Kidney capillary endothelial cell (primary cell): ENCODE measurements around the gene PANK4.

Experiments
- DNase-seq: peaks from one replicate; pipeline ENCODE4 v3.0.0-alpha.2; 2018; ENCODE audit warnings: low spot score

Gene PANK4

GRCh38 chr1:2528966-2529783 is 2.8 kb upstream of the PANK4 start:
- peak; percentile 27 for DNase-seq

- no peak for DNase-seq
Measured at GRCh38 chr1:2528611-2528965, 2.2 kb upstream of the PANK4 start.

GRCh38 chr1:2528016-2528415 is 1.6 kb upstream of the PANK4 start:
- no peak for DNase-seq

- DNase-seq: no peak
Measured at GRCh38 chr1:2527556-2527860, 1.1 kb upstream of the PANK4 start.

GRCh38 chr1:2526824-2527555 is 594 bp upstream of the PANK4 start:
- DNase-seq: no peak

GRCh38 chr1:2525572-2525919 is 850 bp downstream of the PANK4 start:
- DNase-seq: no peak

- DNase-seq: no peak
Measured at GRCh38 chr1:2523891-2524609, 2.3 kb downstream of the PANK4 start.

- DNase-seq: no peak
Measured at GRCh38 chr1:2523191-2523890, 3.1 kb downstream of the PANK4 start.

GRCh38 chr1:2522230-2522629 is 4.2 kb downstream of the PANK4 start:
- DNase-seq: no peak

- DNase-seq: no peak
Measured at GRCh38 chr1:2520806-2521205, 5.6 kb downstream of the PANK4 start.

- DNase-seq: no peak
Measured at GRCh38 chr1:2520206-2520605, 6.2 kb downstream of the PANK4 start.

- no peak for DNase-seq
Measured at GRCh38 chr1:2519729-2520128, 6.7 kb downstream of the PANK4 start.

GRCh38 chr1:2519029-2519685 is 7.2 kb downstream of the PANK4 start:
- DNase-seq: no peak

- no peak for DNase-seq
Measured at GRCh38 chr1:2518528-2518927, 7.9 kb downstream of the PANK4 start.

GRCh38 chr1:2517966-2518365 is 8.4 kb downstream of the PANK4 start:
- DNase-seq: no peak

- no peak for DNase-seq
Measured at GRCh38 chr1:2516946-2517345, 9.4 kb downstream of the PANK4 start.

GRCh38 chr1:2516124-2516523 is 10.3 kb downstream of the PANK4 start:
- no peak for DNase-seq

- DNase-seq: no peak
Measured at GRCh38 chr1:2515763-2516080, 10.7 kb downstream of the PANK4 start.

- no peak for DNase-seq
Measured at GRCh38 chr1:2514863-2515762, 11.3 kb downstream of the PANK4 start.

- no peak for DNase-seq
Measured at GRCh38 chr1:2513939-2514652, 12.3 kb downstream of the PANK4 start.
